Lower leg skin (tissue), 4 donors: ENCODE measurements around the gene ADD1. TPM values are rescaled to one million over a fixed set of nuclear protein-coding genes. Genes with fewer than 3 reads are reported as not detected.
A peak's percentile ranks its signal among the peaks of the same experiment; 100 is the strongest.
"Not testable (repeated sequence)": the region's sequence is repeated elsewhere in the genome, so short reads cannot be mapped to it uniquely, and the experiment has no call there.

Experiments
- DNase-seq, 2 donors: peaks; one replicate each; pipeline ENCODE4 v3.0.0-alpha.2; 2019; ENCODE audit warnings: low spot score in 2 of 2
- H3K4me3 ChIP-seq: fragments of 200-600 bp; sonication (generic); 2 replicates; pipeline ENCODE4 v1.5.1; 2017; ENCODE audit warnings: mild to moderate bottlenecking, low read depth; ENCODE audit not compliant: poor library complexity, severe bottlenecking
- POLR2A ChIP-seq, 2 donors: fragments of 450-650 bp; IDR thresholded peaks; one replicate each; pipeline ENCODE4 v1.6.1; 2016 to 2017; ENCODE audit warnings: antibody characterized with exemption in 2 of 2, mild to moderate bottlenecking in 1 of 2, moderate library complexity in 1 of 2
- WGBS, 2 donors: methylation state at CpG; one replicate each; pipeline ENCODE4 v1.1.5; 2018; 5-methylcytosine and 5-hydroxymethylcytosine counted together
- intact Hi-C: fragments of 100-400 bp; cut with DNase I; formaldehyde crosslinking; loops from one replicate; pipeline ENCODE4 v1.15.0; 2023; ENCODE audit warnings: low total_unique reads
- total RNA-seq, 4 donors: library from RNA; depleted of rRNA; stranded (reverse); fragments of >200 nt; gene quantifications; one replicate each; pipeline ENCODE4 v1.1.0, GENCODE V29; 2016
- TF ChIP-seq, protein P1 (sequence below), 3 donors: fragments of 450-650 bp; IDR thresholded peaks; one replicate each; pipeline ENCODE4 v1.5.1; 2016; ENCODE audit warnings: antibody characterized with exemption in 3 of 3, mild to moderate bottlenecking in 3 of 3, moderate library complexity in 2 of 3

The ADD1 gene
- total RNA-seq, 4 donors from 2014 or later: 102 to 153 (median 135) TPM

DNA sequence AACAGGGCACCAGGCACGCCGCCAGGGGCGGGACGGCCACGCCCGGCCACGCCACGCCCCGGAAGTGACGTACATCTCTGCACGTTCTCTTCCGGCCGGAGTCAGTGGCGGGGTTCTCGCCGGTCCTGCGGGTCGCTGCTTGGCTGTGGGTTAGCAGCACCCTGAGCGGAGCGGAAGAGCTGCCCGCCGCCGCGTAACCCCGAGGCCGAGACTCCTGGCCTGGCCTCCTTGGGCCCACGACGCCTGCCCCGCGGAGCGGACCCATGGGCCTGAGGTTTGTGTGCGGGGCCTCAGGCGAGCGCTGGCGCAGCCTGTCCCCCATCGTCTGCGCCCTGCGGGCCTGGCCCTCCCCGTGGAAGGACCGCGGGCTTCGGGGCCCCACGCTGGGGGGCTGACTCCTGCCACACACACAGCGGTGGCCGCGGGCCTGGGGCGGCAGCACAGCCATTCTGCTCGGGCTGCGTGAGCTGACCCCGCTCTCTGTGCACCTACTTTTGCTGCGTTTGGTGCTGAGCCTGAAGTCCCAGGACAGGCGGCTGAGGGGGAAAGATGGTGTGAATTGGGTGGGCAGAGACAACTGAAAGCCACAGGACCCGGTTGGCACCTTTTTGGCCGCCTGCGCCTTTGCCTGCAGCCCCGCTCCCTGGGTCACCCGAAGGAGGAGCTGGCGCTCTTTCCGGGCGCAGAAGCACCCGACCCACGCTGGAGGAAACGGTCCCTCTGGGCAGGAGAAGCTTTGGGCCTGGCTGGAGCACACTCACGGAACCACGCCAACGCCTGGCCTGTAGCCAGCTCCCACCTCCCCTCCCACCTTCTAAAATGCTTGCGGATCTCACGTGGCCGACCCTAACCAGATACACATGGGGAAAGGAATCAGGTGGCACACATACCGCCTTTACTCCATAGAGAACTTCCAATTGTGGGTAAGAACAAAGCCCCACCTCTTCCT lies 91.4 kb downstream of the ADD1 start:
- peak overlapping the region; percentile 89 for H3K4me3 ChIP-seq
- DNase-seq: peak; percentile 92 to 99
- 0% methylated on average over 46 to 52 of the region's 70 CpGs for WGBS, 2 donors
- intact Hi-C loops: no loop called here
- peak in 1 of 2 donors; percentile 36 for TF ChIP-seq POLR2A (IDR thresholded peaks at IDR 0.05)
- TF ChIP-seq, protein P1, sequence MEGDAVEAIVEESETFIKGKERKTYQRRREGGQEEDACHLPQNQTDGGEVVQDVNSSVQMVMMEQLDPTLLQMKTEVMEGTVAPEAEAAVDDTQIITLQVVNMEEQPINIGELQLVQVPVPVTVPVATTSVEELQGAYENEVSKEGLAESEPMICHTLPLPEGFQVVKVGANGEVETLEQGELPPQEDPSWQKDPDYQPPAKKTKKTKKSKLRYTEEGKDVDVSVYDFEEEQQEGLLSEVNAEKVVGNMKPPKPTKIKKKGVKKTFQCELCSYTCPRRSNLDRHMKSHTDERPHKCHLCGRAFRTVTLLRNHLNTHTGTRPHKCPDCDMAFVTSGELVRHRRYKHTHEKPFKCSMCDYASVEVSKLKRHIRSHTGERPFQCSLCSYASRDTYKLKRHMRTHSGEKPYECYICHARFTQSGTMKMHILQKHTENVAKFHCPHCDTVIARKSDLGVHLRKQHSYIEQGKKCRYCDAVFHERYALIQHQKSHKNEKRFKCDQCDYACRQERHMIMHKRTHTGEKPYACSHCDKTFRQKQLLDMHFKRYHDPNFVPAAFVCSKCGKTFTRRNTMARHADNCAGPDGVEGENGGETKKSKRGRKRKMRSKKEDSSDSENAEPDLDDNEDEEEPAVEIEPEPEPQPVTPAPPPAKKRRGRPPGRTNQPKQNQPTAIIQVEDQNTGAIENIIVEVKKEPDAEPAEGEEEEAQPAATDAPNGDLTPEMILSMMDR (IDR thresholded peaks at IDR 0.05): no peak

DNA sequence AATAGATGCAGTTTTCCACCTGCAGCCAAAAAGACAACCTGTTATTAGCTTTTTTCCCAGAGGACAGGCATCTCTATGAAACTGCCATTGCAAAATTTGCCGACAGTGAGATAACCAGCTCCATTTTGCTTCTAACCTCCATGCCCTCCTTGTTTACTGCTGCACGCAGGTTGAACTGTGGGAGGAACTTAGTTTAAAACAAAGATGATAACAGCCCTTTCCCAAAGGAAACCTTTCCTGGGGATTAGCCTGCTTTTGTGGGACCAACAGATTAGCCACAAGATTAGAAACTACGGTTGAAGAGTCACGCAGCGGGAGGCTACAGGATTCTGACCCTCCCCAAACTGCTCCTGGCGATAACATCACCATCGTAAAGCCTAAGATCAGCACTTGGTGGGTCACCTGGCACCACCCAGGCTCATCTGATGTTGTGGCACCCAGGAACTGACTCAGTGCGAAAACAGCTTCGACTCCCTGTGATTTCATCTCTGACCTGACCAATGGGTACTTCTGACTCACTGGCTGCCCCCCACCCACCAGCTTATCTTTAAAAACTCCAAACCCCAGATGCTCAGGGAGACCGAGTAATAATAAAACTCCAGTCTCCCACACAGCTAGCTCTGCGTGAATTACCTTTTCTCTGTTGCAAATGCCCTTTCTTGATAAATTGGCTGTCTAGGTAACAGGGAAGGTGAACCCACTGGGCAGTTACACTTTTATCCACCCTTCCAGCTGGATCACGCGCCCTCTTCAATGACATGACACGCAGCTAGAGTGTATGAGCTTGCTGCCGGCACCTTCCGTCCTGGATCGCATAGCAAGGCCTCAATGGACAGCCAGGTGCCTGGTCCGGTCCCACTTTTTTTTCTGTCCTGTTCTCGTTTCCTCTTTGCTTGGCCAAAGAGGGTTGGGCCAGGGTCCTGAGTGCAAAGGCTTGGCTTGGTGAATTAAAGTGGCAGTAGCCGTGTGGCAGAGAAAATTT lies 92.4 kb downstream of the ADD1 start:
- no peak overlapping the region for H3K4me3 ChIP-seq
- DNase-seq: peak in 1 of 2 donors; percentile 85
- TF ChIP-seq, protein P1 (IDR thresholded peaks at IDR 0.05): no peak
- TF ChIP-seq POLR2A (IDR thresholded peaks at IDR 0.05): no peak
- WGBS, 2 donors: 80 to 81% methylated on average over 20 of the region's 20 CpGs
- intact Hi-C loops: no loop called here

DNA sequence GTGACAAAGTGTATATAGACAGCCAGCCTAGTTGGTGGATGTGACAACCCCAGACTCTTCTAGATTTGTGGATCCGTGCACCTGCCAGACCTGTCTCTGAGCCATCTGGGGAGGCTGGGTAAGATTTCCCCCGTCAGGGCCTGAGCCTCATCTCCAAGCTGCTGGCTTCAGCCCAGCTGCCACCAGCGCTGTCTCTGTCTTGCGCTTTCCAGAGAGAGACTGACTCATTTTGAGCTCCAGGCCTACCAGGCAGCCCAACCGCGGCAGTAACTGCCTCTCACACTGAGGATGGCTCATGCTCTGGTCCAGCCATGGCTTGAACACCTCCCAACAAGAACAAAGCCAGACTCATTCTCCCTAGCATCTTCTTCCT lies 93.1 kb downstream of the ADD1 start:
- peak in 1 of 2 donors; percentile 83 for DNase-seq
- intact Hi-C loops: no loop called here
- TF ChIP-seq POLR2A (IDR thresholded peaks at IDR 0.05): no peak
- TF ChIP-seq, protein P1 (IDR thresholded peaks at IDR 0.05): no peak
- WGBS, 2 donors: 28 to 39% methylated on average over 6 of the region's 6 CpGs
- no peak overlapping the region for H3K4me3 ChIP-seq

DNA sequence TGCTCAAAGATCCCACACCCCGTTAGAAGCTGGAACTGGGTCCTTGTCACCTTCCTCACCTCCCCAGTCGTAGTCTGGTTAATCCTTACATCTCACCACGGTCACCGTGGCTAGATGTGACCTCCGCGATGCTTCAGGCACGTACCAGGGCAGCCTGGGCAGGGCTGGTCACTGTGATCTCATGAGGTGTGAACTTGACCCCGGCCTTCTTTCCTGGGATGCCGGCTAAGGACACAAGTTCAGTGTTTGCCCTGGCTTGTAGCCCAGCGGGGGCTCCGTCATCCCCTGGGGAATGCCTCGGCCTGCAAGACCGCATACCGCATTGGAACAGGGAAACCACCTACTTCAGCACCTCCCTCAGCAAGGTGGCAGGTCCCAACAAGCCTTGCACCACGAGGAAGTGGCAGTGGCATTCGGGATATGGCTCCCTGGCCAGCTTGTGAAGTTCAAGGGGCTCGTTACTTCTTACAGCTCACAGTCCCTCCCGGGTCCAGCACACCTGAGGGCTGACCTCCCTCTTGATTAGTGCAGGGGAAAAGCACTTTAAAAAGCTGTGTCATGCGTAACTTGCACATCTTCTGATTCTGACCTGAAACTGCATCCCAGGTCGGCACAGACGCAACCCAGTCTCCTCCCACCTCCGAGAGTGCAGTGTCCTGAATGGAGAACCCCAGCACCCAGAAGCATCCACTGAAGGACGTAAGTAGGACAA lies 93.7 kb downstream of the ADD1 start:
- intact Hi-C loops: no loop called here
- 38 to 54% methylated on average over 22 to 23 of the region's 23 CpGs for WGBS, 2 donors
- DNase-seq: peak in 1 of 2 donors; percentile 91
- TF ChIP-seq POLR2A (IDR thresholded peaks at IDR 0.05): no peak
- TF ChIP-seq, protein P1 (IDR thresholded peaks at IDR 0.05): peak in 1 of 3 donors; percentile 94
- H3K4me3 ChIP-seq: no peak overlapping the region

DNA sequence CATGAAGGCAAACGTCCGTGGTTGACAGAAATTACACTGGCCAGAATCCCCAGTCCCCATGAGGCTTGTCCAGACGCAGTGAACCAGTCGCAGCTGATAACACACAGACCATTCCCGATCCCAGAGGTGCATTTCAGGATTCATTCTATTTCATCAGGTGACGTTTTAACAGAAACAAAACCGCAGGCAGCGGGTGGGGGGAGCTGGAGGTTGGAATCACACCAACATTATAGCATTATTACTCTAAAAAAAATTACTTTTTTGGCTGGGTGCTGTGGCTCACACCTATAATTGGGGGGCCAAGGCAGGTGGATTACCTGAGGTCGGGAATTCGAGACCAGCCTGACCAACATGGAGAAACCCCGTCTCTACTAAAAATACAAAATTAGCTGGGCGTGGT lies 94.3 kb downstream of the ADD1 start:
- no peak overlapping the region for H3K4me3 ChIP-seq
- intact Hi-C loops: no loop called here
- 74 to 79% methylated on average over 12 of the region's 12 CpGs for WGBS, 2 donors
- TF ChIP-seq POLR2A (IDR thresholded peaks at IDR 0.05): no peak
- TF ChIP-seq, protein P1 (IDR thresholded peaks at IDR 0.05): no peak
- peak in 1 of 2 donors; percentile 80 for DNase-seq

DNA sequence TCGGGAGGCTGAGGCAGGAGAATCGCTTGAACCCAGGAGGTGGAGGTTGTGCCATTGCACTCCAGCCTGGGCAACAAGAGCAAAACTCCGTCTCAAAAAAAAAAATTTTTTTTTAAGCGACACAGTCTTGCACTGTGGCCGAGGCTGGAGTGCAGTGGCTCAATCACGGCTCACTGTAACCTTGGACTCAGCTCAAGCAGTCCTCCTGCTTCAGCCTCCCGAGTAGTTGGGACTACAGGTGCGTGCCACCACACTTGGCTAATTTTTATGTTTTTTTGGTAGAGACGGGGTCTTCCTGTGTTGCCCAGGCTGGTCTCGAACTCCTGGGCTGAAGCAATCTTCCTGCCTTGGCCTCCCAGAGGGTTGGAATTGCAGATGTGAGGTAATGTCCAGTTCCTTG lies 94.8 kb downstream of the ADD1 start:
- 91 to 93% methylated on average over 10 of the region's 10 CpGs for WGBS, 2 donors
- H3K4me3 ChIP-seq, intact Hi-C loops: not testable (repeated sequence)
- peak in 1 of 2 donors; percentile 74 for DNase-seq
